Adrenal gland (tissue), 5 donors: ENCODE data around the gene MAN2C1.

ENCODE experiments used
- POLR2A ChIP-seq, 2 donors: fragments of 450-650 bp; IDR thresholded peaks; one replicate each; pipeline ENCODE4 v1.6.1; 2017; ENCODE audit warnings: antibody characterized with exemption in 2 of 2, mild to moderate bottlenecking in 2 of 2, moderate library complexity in 1 of 2
- TF ChIP-seq, protein P1 (sequence below), 6 experiments: fragments of 450-650 bp in 4 of 6; fragments of 200-600 bp in 2 of 6; sonication (generic) in 1 of 6; IDR thresholded peaks; 1 replicate in 5 of 6; 2 replicates in 1 of 6; pipeline versions ENCODE4 v1.5.1 to v1.8.0; 2016 to 2021; ENCODE audit warnings: antibody characterized with exemption in 6 of 6, mild to moderate bottlenecking in 2 of 6, moderate library complexity in 1 of 6
- donor health status: DM: no; HTN: no; CAD: no.

DNA sequence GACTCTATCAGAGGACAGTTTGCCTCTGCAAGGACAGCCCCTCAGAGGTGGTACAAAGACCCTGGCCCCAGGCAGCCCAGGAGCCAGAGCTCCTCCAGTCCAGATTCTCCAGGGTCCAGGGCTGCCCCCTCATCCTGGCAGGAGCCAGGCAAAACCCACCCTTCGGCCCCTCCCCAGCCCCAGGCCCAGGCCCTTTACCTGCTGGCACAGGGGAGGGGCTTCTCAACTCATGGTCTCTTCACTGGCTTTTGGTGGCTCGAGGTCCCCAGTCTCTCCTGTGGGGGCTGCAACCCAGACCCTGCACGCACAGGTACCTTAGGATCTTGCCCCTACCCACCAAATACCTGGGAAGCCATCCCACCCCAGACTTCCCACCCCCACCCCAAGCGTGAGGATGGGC lies 13.0 kb downstream of the MAN2C1 start:
- TF ChIP-seq, protein P1, sequence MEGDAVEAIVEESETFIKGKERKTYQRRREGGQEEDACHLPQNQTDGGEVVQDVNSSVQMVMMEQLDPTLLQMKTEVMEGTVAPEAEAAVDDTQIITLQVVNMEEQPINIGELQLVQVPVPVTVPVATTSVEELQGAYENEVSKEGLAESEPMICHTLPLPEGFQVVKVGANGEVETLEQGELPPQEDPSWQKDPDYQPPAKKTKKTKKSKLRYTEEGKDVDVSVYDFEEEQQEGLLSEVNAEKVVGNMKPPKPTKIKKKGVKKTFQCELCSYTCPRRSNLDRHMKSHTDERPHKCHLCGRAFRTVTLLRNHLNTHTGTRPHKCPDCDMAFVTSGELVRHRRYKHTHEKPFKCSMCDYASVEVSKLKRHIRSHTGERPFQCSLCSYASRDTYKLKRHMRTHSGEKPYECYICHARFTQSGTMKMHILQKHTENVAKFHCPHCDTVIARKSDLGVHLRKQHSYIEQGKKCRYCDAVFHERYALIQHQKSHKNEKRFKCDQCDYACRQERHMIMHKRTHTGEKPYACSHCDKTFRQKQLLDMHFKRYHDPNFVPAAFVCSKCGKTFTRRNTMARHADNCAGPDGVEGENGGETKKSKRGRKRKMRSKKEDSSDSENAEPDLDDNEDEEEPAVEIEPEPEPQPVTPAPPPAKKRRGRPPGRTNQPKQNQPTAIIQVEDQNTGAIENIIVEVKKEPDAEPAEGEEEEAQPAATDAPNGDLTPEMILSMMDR (IDR thresholded peaks at IDR 0.05), result no peak
- no peak for TF ChIP-seq POLR2A (IDR thresholded peaks at IDR 0.05)
